ENCODE data around the gene NFIB. TPM values are rescaled to one million over a fixed set of nuclear protein-coding genes. Genes with fewer than 3 reads are reported as not detected.

The NFIB gene
- total RNA-seq, 1 donor from 2014 or later: 124 TPM

DNA sequence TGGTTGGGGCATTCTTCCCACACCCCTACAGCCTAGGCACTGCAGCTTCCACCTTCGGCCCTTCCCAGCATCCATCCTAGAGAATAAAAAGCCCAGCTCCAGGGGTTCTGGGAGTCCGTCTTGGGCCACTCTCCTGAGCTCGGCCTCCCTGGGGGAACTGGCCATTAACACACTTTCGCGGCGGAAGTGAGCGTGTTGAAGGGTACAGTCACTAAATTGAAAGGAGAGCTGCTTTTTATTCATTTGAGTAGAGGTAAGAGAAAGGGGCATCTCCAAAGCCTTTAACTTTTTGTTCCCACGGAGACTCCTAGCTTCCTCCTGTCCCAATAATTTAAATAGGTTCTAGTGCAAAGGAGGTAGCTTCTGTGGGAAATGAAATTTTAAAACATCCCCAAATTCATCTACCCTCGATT, 31.0 kb upstream of the NFIB start:
- no peak for DNase-seq

DNA sequence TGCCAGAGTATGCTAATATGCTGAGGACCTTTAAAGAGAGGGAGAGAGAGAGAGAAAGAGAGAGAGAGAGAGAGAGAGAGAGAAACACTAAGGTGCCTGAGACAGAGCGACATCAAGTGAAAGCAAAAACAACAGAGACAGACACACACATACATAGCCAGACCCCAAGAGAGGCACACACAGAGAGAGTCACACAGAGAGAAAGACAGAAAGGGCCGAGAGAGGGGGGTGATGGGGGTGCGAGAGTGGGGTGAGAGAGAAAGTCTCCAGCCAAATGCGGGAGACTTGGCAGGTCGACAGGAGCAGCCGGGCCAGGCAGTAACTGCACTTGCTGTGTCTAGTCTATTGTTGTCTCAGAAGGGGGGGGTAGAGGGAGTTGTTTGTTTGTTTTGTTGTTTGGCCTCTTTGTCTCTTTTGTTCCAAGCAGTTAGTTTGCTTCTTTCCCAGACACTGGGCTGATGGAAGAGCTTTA, 30.1 kb upstream of the NFIB start:
- DNase-seq: no peak

DNA sequence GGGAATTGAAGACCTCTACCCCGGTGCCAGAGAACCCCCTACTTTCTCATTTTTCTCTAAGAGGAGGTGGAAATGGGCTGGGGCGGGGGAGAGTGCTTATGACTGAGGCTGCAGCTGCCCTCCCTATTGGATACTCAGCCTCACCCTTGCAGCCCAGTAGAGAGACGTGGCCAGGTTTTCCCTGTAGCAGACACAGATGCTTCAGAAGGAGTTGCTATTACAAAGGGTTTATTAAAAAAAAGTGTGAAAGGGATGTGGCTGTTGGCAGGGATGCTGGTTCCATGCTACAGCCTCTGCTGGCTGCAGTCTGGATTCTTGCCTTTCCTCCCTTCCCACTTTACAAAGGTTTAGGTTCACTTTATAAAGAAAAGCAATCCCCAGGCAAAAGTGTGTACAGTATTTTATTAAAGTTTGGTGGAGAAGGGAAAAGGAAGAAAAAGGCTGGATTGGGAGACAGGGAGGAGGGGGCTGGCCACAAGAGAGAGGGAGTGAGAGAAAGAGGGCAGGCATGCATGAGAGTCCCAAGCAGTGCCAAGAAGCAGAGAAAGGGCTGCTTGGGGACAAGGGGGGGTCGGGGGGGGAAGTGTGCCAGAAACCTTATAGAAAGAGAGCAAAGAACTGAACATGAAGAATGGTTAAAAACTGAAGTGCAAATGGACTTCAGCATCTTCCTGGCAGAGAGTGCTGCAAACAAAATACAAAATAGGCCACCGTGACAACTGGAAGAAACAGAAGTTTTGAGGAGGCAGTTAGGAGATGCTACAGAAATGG, 29.5 kb upstream of the NFIB start:
- no peak for DNase-seq

DNA sequence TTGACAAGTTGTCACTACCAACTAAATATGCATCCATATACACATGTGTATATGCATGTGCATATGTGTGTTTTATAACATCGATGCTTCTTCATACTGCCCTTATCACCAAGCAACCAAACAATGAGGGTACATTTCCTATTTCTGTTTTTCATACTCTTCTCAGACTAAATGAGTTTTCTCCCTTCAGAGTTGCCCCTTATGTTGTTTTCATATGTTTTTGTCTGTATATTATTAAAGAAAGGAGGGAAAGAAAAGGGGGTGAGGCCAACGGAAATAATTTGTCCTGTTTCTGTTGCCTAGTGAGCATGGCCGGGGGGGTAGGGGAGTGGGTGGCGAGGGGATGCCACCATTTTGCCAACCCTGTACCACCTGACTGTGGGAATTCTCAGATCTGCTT, 28.8 kb upstream of the NFIB start:
- DNase-seq: no peak

DNA sequence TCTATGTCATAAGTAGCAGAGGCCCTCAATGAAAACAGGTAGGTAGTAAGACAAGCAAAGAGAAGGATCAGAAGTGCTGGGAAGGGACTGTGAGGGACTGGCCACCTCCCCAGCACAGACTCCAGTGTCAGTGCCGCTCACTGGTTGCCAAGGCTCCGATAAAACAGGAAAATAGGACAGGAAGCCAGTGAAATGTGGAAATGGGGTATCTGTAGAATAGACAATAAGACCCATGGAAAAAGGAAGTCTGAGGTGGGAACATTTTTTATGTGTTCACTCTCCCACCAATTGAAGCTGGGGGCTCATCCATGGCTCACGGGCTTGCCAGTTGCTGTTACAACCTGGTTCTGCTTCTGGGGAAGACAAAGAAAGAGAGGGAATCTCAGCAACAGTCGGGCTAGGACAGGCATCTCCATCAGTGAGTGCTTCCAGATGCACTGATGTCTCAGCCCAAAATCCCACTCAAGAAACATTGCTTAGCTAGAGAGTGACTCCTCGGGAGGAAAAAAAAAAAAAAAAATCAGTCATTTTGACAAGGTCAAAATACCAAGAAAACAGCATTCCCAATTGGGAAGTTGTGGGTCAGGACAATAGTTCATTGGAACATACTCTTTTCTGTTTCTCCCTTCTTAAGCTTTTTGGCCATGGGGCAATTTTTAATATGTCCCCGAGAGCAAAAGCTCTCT, 27.6 kb upstream of the NFIB start:
- no peak for DNase-seq

DNA sequence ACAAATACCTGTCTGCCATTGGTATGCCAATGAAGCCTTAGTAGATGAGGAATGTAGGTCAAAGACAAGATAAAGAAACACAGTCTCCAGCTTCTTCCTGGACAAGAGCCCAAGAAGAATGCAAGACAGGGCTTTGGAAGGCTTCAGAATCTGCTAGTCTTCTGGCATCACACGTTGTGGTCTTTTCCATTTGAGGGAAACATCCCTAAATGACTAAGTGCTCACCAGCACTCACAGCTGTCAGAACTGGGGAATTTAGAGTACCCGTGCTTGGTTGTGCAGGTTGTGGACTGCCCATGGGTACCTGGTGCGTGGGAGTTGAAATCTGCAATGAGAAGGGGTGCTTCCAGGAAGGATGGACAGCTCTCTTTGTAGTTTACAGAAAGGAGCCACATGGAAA, 27.1 kb upstream of the NFIB start:
- DNase-seq: no peak

DNA sequence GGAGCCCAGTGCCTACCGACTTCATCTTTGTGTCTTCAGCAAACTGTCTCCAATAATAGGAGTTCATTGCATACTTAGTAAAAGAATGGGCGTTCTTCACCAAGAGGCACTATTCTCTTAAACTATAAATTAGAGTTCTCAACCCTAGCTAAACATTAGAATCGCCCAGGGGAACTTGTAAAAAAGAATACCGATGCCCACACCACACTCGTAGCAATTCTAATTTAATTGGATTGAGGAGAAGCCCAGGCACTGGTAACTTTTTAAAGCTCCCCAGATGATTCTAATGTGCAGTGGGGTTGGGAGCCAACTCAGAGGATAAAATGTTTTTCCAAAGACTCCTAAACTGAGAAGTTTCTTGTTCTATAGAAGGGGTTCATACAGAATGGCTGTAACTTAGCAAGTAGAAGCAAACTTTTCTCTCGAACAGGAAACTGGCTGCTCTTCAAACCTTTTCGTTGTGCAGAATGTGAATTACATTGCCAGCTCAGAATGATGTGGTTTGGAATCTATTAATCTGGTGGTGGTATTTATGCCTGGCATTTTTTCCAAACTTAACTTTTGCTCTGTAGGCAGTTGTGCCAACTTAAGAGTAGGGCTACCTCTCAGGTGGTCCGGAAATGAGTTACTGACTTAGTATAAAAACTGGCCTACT, 26.4 kb upstream of the NFIB start:
- DNase-seq: no peak

DNA sequence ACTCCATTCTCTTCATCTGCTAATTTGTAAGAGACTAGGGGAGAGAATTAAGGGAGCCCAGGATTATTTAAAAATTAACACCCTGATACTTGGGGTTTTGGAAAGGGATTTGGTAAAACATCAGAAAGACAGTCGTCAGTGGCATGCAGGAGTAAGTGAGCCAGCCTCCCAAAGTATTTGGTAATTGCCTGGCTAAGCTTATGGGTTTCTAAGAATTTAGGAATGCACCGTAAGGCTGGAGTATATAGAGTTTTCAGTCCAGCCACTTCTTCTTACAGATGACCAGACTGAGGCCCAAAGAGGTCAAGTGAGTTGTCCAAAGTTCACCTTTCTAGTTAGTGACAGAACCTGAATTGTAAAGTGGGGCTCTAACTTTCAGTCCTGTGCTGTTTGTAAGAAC, 25.8 kb upstream of the NFIB start:
- DNase-seq: no peak

DNA sequence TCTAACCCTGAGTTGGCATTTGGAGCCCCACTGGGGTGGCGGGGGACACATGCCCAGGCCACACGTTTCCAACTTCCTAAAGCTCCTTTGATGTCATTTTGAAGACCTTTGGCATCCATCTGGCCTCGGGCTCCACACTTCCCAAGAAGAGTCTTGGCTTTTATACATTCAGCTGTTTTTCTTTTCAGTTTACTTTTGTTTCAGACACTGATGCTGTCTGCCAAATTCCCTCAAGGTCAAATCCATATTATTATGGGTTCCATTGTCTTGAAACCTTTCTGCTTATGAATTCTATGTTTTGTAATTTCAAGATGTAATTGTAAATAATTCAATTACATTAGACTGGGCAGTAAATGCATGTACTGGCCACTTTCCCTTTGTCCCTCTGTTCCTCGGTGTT, 23.7 kb upstream of the NFIB start:
- no peak for DNase-seq

DNA sequence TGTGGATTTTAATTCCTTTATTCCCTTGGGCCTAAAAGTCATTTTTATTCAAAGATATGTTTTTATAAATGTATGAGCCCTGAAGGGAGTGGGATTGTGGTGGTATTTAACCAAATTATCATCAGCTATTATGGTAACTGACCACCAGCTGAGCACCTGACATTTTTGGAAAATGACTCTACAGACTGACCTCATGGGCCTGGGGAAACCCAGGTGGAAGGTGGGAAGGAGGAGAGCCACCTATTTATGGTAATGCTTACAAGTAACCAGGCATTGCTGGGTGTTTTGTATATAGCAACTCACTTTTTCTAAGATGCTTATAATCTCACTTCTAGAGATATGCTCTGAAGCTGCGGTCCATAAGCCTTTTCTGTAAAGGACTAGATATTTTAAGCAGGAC, 22.3 kb upstream of the NFIB start:
- no peak for DNase-seq

DNA sequence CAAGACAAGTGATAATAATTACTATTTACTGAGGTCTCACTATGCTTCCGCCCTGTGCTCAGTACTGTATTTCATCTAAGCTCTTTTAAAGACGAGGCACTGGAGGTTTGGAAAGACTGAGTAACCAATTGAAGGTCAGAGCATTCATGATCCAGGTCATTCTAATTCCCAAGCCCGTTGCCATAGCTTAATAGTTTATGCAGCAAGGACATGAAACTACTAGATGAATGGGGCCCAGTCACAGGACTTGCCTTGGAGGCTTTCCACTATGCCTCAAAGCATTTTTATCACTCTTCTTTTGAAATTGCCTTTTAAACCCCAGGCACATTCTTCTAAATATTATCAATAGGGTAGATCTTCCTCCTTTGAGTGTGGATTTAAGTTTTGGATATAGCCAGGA, 17.2 kb upstream of the NFIB start:
- DNase-seq: no peak

DNA sequence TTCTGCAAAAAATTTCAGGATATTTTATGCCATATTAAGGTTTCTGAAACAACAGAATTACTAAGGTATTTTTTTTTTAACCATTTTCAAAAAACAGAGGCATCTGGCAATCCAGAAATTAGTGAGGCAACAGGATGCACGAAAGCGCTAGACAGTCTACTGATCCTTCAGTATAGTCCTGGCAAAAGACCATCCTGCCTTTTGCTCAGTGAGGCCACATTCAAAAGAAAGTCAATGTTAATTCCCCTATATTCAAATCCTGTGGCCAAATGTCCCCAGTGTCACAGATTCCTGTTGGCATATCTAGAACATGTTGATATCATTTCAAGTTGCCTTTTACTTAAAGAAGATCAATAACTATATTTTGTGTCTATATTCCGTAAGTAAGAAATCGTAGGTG, 13.1 kb upstream of the NFIB start:
- DNase-seq: no peak

DNA sequence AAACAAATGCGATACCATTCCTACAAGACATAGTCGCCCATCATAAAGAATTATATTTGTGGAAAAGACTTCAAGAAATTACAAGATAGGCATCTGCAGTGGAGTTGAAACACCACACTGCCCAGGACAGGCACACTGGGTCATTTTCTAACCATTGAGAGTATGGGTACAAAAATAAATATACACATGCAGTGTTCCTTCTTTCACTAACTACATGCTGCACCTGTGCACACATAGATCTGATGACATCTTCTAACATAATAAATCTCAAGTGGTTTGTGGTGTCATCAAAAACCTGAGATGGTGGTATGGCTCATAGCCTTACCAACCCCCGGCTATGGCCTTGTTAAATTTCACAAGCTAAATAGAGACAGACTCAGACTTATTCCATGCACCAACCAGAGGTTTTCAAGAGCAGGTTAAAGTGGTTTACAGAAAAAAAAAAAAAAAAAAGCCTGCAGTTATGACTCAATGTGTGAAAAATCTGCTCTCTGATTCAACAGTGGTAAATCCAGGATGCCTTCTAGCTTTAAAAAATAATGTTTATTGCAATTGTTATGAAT, 12.4 kb upstream of the NFIB start:
- DNase-seq: no peak

DNA sequence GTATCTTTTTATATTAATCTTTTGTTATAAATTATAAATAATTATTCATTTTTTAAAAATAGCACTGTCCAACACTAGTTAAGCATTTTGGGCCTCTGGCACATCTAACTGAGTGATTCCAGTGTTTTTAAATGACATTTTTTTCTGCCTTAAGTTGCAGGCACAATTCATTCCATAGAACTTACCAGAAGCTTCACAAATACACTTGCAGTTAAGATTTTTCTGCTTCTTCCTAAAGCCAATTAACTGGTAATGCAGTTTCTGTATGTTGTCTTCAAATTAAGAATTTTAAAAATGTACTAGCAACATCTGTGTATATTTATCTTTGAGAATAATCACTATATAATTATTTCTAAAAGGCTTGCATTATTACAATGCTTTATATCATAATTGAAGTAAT, 11.2 kb upstream of the NFIB start:
- no peak for DNase-seq

DNA sequence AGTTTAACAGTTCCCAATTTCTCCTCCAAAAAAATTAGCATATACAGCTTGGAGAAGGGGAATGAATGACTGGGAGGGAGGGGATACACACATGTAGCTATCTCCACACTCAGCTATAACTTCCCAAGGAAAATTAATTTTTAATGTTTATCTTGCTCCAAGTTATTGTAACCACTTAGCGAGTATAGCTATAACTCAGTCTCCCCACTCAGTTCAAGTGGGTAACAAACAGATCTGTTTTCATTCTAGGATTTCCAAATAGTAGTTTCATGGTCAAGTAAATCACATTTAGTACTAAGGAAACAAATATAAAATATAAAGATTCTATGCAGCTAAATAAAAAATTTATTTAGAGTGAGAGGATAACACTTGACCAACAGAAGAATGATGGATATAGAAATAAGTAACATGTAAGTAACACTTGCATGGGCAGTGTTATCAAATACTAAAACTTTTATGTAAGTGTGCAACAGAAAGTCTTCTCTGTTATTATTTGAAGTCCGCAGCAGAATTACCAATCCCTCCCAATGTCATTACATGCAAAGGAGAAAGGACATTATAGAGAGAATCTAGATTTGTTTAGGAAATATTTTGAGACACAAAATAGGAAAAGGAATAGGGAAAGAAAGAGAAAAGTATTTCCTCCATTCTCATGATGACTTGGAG, 10.2 kb upstream of the NFIB start:
- DNase-seq: no peak

DNA sequence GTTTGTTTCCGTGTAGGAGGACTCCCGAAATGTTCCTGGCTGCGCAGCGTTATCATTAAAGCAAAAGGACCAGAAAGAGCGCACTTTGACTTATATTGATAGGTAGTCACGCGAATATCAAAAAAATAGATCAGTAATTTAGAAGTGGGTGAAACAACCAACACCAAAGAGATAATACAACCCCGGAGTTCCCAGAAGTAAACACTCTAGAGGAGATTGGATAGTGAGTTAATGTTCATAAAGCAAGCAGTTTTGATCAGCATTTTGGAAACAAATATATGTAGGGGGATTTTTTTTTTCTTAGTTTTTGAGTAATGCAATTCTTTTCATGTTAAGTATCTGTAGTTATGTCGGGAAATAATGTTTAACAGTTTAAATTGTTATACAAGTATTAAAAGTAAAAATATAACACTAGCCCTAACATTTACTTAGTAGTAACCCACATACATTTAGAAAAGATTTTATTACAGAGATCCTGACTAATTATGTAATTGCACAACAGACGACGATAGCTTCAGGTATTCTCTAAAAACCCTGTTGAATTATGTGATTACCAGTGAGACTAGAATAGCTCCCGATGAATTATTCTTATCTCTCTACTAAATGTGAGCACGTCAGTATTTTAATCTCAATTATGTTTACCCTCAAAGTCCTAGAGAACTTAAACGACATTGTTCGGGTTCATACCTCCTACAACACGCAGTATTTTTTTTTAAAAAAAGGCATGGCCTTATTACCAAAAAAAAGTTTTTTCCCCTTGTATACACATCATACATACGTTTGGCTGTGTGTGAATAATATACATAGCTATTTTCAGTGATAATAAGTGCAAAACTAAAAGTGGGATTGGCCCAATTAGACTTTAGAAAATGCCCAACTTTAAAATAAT, 9.4 kb upstream of the NFIB start:
- DNase-seq: no peak

DNA sequence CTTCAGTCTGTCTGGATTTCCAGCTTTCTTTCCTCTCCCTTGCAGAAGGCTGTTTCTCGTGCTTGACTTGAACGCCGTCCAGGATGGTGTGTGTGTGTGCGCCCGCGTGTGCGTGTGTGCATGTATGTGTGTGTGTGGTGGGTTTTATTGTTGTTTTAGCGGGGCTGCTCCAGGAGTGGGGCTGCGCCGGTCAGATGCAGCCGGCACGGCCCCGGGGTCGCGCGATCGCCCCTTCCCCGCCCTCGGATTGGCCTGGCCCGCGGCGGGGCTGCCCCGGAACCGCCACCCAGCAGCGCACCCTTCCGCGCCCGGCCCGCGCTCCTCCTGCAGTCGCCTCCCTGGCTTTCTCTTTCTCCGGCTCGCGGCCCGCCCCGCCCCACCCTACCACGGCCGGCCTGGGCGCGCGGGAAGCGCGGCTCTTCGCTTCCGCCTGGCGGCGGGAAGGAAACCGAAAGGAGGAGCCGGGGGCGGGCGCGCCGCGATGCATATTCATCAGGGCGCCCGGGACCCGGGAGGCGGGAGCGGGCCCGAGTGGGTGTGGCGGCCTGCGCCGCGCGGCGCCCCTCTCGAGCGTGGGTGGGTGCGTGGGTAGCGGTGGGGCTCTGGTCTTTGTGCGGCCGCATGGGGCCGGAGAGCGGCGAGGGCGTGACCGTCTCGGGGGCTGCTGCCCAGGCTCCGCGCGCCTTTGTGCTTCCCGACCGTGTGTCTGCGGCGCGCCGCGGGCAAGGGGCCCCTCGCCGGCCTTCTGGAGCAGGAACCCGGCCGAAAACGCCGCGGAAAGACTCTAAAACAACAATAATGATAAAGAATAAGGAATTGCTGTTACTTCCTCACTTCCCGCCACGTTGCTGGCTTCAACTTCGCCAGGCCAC, 8.5 kb upstream of the NFIB start:
- peak; percentile 96 for DNase-seq

DNA sequence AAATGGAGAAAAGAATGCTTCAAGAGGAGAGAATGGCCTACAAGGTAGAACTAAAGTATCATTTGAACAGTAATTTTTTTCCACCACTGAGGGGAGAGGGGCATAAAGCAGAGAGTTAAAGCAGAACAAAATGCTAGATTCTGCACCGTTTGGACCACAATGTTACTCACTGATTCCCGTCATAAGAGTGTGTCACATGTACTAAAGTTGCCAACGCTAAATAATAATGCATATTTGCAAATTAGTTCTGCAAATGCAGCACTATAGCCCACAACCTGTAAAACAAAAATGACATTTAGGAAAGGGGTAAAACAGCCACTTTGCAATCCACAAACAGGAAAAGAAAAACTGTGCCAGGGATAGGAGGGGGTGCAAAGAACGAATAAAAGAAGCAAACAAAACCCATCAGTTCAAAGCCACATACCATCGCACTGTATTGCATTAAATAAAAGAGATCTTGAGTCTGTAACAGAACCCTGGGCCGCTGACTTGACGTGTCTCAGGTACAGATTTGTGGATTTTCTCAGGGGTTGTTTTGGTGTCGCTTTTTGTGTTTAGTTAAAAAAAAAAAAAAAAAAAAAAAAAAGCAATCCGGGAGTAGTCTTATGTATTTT, 7.7 kb upstream of the NFIB start:
- DNase-seq: no peak

DNA sequence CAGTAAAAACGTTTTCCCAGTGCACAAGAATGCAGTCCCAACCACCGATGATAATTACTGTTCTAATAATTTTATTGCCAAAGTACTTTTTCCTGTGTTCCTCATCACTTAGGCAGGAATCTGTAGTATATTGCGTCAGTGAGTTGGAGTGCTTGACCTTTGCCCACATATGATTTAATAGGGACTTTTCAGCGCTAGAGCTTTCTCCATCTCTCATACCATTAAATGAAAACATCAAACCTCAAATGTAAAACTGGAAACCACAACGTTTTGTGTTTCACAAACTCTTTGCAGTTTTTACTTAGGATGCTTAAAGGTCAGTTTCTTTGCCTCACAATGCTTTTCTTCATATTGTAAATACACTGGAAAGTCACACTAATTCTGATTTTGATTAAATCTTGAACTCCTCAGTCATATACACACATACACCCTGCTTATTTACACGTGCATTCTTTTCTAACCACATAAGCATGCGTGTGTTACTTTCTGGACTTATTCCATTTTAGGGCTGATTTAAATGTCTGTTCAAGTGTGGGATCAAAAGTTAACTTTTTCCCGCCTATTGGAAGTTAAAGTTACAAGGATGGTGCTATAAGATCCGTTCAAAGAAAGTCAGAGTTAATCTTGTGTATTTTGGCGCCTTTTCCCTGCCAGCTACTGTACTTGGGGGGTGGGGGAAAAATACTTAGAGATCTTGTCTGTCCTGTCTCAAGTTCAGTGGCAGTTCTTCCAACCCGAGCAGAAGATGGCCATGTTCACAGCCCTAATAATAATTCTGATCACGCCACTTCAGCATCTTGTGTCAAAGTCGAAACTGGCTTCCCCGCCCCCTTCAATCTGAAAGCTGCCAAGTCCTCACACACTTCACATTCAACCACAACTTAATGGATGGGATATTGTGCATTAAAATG, 6.6 kb upstream of the NFIB start:
- peak; percentile 70 for DNase-seq

Data from skin of body (tissue), 2 donors.